HepG2 (cell line): ENCODE data around the gene BTD. TPM values are rescaled to one million over a fixed set of nuclear protein-coding genes. Genes with fewer than 3 reads are reported as not detected.

ENCODE experiments used
- ATAC-seq: fragments of 200-7000 bp; cut with Tn5 transposase; 3 replicates; pipeline ENCODE4 v1.9.1; 2020; ENCODE audit warnings: mild to moderate bottlenecking, moderate library complexity
- BruUV-seq: library from RNA; stranded (reverse); fragments of 400-500 nt; replicated peaks from 2 replicates; lab custom pipeline; 2021; lab: Mats Ljungman, UMichigan
- CTCF ChIA-PET: fragments of 300-600 bp; formaldehyde crosslinking; extraction: SDS; loops from one replicate; lab custom pipeline; 2021; ENCODE audit warnings: low total read pairs, inconsistent platforms, low intra/inter-chr PET ratio; lab: Yijun Ruan, JAX
- POLR2A ChIA-PET: fragments of 350-600 bp; sonication (Branson Sonifier 250); formaldehyde crosslinking; loops from one replicate; lab custom pipeline; 2020; ENCODE audit warnings: antibody characterized with exemption, inconsistent platforms; lab: Yijun Ruan, JAX
- DNase-seq: peaks from one replicate; pipeline ENCODE4 v3.0.0-alpha.2; 2015; ENCODE audit warnings: low spot score
- FAIRE-seq: peaks from 3 replicates; lab custom pipeline; 2011; peaks lifted over from hg19 to GRCh38; lab: Jason Lieb, UNC
- H2AFZ ChIP-seq: one replicate; pipeline ENCODE4 v1.6.1; 2011; ENCODE audit warnings: low read length, inconsistent platforms
- H3K27ac ChIP-seq: fragments of 300-600 bp; 3 replicates; pipeline ENCODE4 v1.8.0; 2011; ENCODE audit warnings: mixed run types, mild to moderate bottlenecking, mixed read lengths, low read length, inconsistent platforms; ENCODE audit not compliant: insufficient read depth; ENCODE audit errors: extremely low read length
- H3K27me3 ChIP-seq, 2 experiments: fragments of 200-600 bp in 1 of 2; 2 replicates in 1 of 2; 3 replicates in 1 of 2; pipeline versions ENCODE4 v1.6.0 to v1.8.0; 2011; ENCODE audit warnings: low read length in 2 of 2, mild to moderate bottlenecking in 2 of 2, moderate library complexity in 2 of 2, inconsistent platforms in 1 of 2; ENCODE audit not compliant: insufficient read depth in 2 of 2, control insufficient read depth in 1 of 2
- H3K36me3 ChIP-seq, 2 experiments: fragments of 200-600 bp in 1 of 2; replicated peaks in 1 of 2; 2 replicates in 1 of 2; 3 replicates in 1 of 2; pipeline versions ENCODE4 v1.5.1 to v1.8.0; 2011; ENCODE audit warnings: low read length in 2 of 2, inconsistent platforms in 1 of 2; ENCODE audit not compliant: insufficient read depth in 2 of 2, control insufficient read depth in 1 of 2
- H3K4me1 ChIP-seq: 2 replicates; pipeline ENCODE4 v1.5.1; 2012; ENCODE audit warnings: low read length, inconsistent platforms; ENCODE audit not compliant: insufficient read depth
- H3K4me2 ChIP-seq: 2 replicates; pipeline ENCODE4 v1.6.0; 2011; ENCODE audit warnings: low read depth, low read length, inconsistent platforms
- H3K4me3 ChIP-seq, 3 experiments: fragments of 200-600 bp in 1 of 3; sonication (generic), shearing (Covaris generic) in 1 of 3; replicated peaks in 1 of 3; 2 replicates each; pipeline ENCODE4 v1.5.1; 2011 to 2016; ENCODE audit warnings: low read length in 3 of 3, inconsistent platforms in 2 of 3, low read depth in 2 of 3, mild to moderate bottlenecking in 2 of 3, control low read depth in 1 of 3, mixed read lengths in 1 of 3; ENCODE audit not compliant: insufficient read depth in 1 of 3
- H3K79me2 ChIP-seq: one replicate; pipeline ENCODE4 v1.6.1; 2011; ENCODE audit warnings: low read length, inconsistent platforms; ENCODE audit not compliant: insufficient read depth
- H3K9ac ChIP-seq: 2 replicates; pipeline ENCODE4 v1.6.0; 2011; ENCODE audit warnings: mild to moderate bottlenecking, low read depth, low read length, inconsistent platforms; ENCODE audit not compliant: insufficient read depth
- H3K9me3 ChIP-seq: 2 replicates; pipeline ENCODE4 v1.5.1; 2012; ENCODE audit warnings: mild to moderate bottlenecking, low read length
- H4K20me1 ChIP-seq: 2 replicates; pipeline ENCODE4 v1.6.0; 2011; ENCODE audit warnings: inconsistent platforms, mild to moderate bottlenecking, low read length, moderate library complexity; ENCODE audit not compliant: insufficient read depth
- CREM ChIP-seq, 2 experiments: sonication (generic) in 1 of 2; formaldehyde crosslinking in 1 of 2; IDR thresholded peaks; 2 replicates each; pipeline versions ENCODE4 v1.4.0 to v1.6.1; 2016 to 2020; ENCODE audit warnings: antibody characterized with exemption in 1 of 2, mild to moderate bottlenecking in 1 of 2, missing genetic modification reagents in 1 of 2
- GTF2F1 ChIP-seq: fragments of 150-350 bp; IDR thresholded peaks from 2 replicates; pipeline ENCODE4 v1.6.1; 2014; ENCODE audit warnings: low read length
- HIVEP1 ChIP-seq: sonication (generic); formaldehyde crosslinking; IDR thresholded peaks from 2 replicates; pipeline ENCODE4 v1.4.0; 2020; ENCODE audit warnings: mild to moderate bottlenecking, missing genetic modification reagents
- NR2C2 ChIP-seq: sonication (generic); formaldehyde crosslinking; IDR thresholded peaks from 2 replicates; pipeline ENCODE4 v1.4.0; 2020; ENCODE audit warnings: missing genetic modification reagents, mild to moderate bottlenecking, moderate library complexity, borderline replicate concordance
- THYN1 ChIP-seq: sonication (generic); formaldehyde crosslinking; IDR thresholded peaks from 2 replicates; pipeline ENCODE4 v1.8.1; 2023; ENCODE audit warnings: low read depth, mild to moderate bottlenecking, moderate library complexity, missing genetic modification reagents, borderline replicate concordance
- TIGD3 ChIP-seq: sonication (generic); formaldehyde crosslinking; IDR thresholded peaks from 2 replicates; pipeline ENCODE4 v1.5.1; 2020; ENCODE audit warnings: mild to moderate bottlenecking, missing genetic modification reagents, borderline replicate concordance
- ZBTB4 ChIP-seq: sonication (generic); formaldehyde crosslinking; IDR thresholded peaks from 2 replicates; pipeline ENCODE4 v1.4.0; 2020; ENCODE audit warnings: missing genetic modification reagents, mild to moderate bottlenecking, borderline replicate concordance
- ZFP82 ChIP-seq: sonication (generic); formaldehyde crosslinking; IDR thresholded peaks from 2 replicates; pipeline ENCODE4 v1.5.1; 2020; ENCODE audit warnings: mild to moderate bottlenecking, missing genetic modification reagents, borderline replicate concordance
- ZNF629 ChIP-seq: sonication (generic); formaldehyde crosslinking; conservative IDR thresholded peaks from 2 replicates; pipeline ENCODE4 v1.5.0; 2020; ENCODE audit warnings: missing genetic modification reagents
- ZSCAN22 ChIP-seq: sonication (generic); formaldehyde crosslinking; IDR thresholded peaks from 2 replicates; pipeline ENCODE4 v1.4.0; 2020; ENCODE audit warnings: mild to moderate bottlenecking, missing genetic modification reagents
- WGBS: methylation state at CpG from one replicate; pipeline ENCODE4 v1.1.6; 2017; ENCODE audit warnings: low lambda C conversion rate; 5-methylcytosine and 5-hydroxymethylcytosine counted together
- in situ Hi-C: cut with HindIII; loops from 2 replicates; pipeline ENCODE4 v1.10.0; 2017; ENCODE audit warnings: low pct_unique_long_range_greater_than_20kb; ENCODE audit not compliant: extremely low pct_ligation_motif_present
- intact Hi-C: fragments of 100-400 bp; cut with micrococcal nuclease; formaldehyde crosslinking; loops from one replicate; pipeline ENCODE4 v1.10.0; 2022; ENCODE audit not compliant: unreplicated experiment
- polyA plus RNA-seq, 8 experiments: library from polyadenylated mRNA; depleted of rRNA in 3 of 8; stranded (reverse) in 7 of 8; unstranded in 1 of 8; fragments of >200 nt; fragmentation: Illumina TruSeq in 4 of 8; extraction: Trizol in 4 of 8; gene quantifications; 2 replicates each; pipeline versions ENCODE4 v1.2.1 to v1.2.3, GENCODE V29; 2011 to 2016; ENCODE audit warnings: low read depth in 4 of 8, missing spikeins in 1 of 8, mixed read lengths in 1 of 8; ENCODE audit not compliant: insufficient read depth in 1 of 8
- total RNA-seq, 5 experiments: library from RNA; depleted of rRNA; stranded (reverse); fragments of >200 nt; fragmentation: Illumina TruSeq; extraction: Trizol; gene quantifications; 2 replicates each; pipeline ENCODE4 v1.2.3, GENCODE V29; 2016; ENCODE audit warnings: low read depth in 1 of 5

Gene BTD
- total and polyA plus RNA-seq, 2 of the 13 experiments (the other 11 are each of a cell fraction or from before 2014, with no cell fraction given): 15.7 to 35.5 TPM

- no peak for FAIRE-seq
- Histone ChIP-seq H4K20me1 (no peaks in the 10 kb centered on the region), H3K4me2 (no peak overlapping the region), H3K79me2 (no peaks in the 10 kb centered on the region), H2AFZ (no peak overlapping the region), H3K4me3 (no peak overlapping the region), H3K9ac (no peak overlapping the region), H3K36me3 (peaks cover 3 to 34% of the 10 kb centered on the region in 2 experiments; a peak in 4 of 5 replicates), H3K4me1 (no peaks in the 10 kb centered on the region), H3K27ac (no peak overlapping the region), H3K27me3 (no peaks in the 10 kb centered on the region), H3K9me3 (no peaks in the 10 kb centered on the region)
- in situ Hi-C loops (no loop called here), intact Hi-C loops (no loop called here)
- ATAC-seq: no peak
- no TSS peak for BruUV-seq
- POLR2A ChIA-PET: no interaction called here
- no peak for DNase-seq
- WGBS: 94% methylated on average over 2 of the region's 2 CpGs
- TF ChIP-seq HIVEP1 (CRISPR knock-in tag): no peak
- TF ChIP-seq ZNF629: no peak
- no peak for TF ChIP-seq TIGD3 (CRISPR knock-in tag)
- no peak for TF ChIP-seq THYN1 (CRISPR knock-in tag)
- no peak for TF ChIP-seq CREM (IDR thresholded peaks at IDR 0.05)
- TF ChIP-seq CREM (CRISPR knock-in tag; IDR thresholded peaks at IDR 0.05): no peak
- TF ChIP-seq ZSCAN22 (CRISPR knock-in tag): no peak
- TF ChIP-seq NR2C2 (CRISPR knock-in tag): no peak
- no peak for TF ChIP-seq ZFP82 (CRISPR knock-in tag)
- no peak for TF ChIP-seq ZBTB4 (CRISPR knock-in tag)
- no peak for TF ChIP-seq GTF2F1
- CTCF ChIA-PET: no interaction called here
These were observed 22.5 kb upstream of the BTD start for GRCh38 chr3:15579051-15579450.
